Measurements from ENCODE around the gene IGF2BP2. TPM values are rescaled to one million over a fixed set of nuclear protein-coding genes. Genes with fewer than 3 reads are reported as not detected.
A peak's percentile ranks its signal among the peaks of the same experiment; 100 is the strongest.

IGF2BP2 gene
- total RNA-seq, 1 experiment from 2014 or later, result 135 TPM

GRCh38 chr3:185659942-185660921 lies 164.6 kb downstream of the IGF2BP2 start:
- ChIA-PET POLR2A (interaction anchor here (1.1 to 1.7 kb wide), 2 partner anchors 28 to 275 kb away, joined by 4 read pairs; no protein-coding TSS in a partner anchor), CTCF (interaction anchor here (0.5 to 2.9 kb wide), 43 partner anchors 8 to 957 kb away, joined by 3 to 24 read pairs (median 5); partner anchors contain the start of gene SENP2), RAD21 (ENCODE audit: low non-redundant PET in 1 of 2, low total read pairs in 2 of 2, uncharacterized antibody in 2 of 2, unreplicated experiment in 2 of 2) (interaction anchor here (0.5 to 1.4 kb wide), 6 partner anchors 21 to 283 kb away, joined by 3 to 5 read pairs (median 4); no protein-coding TSS in a partner anchor)
- H3K4me1 ChIP-seq (ENCODE audit: control insufficient read depth in 1 of 2, insufficient read depth in 2 of 2, low read length in 2 of 2), result peaks cover 2 to 24% of the 10 kb centered on the region in 2 experiments; a peak in 3 of 4 replicates
- peak; percentile 85 for ATAC-seq
- no peak overlapping the region for H2AFZ ChIP-seq (ENCODE audit: low read depth, low read length, poor library complexity, severe bottlenecking)
- H3K79me2 ChIP-seq (ENCODE audit: insufficient read depth, low read length), result peaks cover 10% of the 10 kb centered on the region; the same call in 1 of the 2 replicates
- peaks cover 22 to 35% of the 10 kb centered on the region in 2 experiments; a peak in 3 of 4 replicates for H3K36me3 ChIP-seq (ENCODE audit: control insufficient read depth in 1 of 2, insufficient read depth in 2 of 2, low read length in 2 of 2)
- no peak overlapping the region for H3K27ac ChIP-seq (ENCODE audit: low read depth, low read length)
- no peaks in the 10 kb centered on the region for H3K9me3 ChIP-seq (ENCODE audit: control insufficient read depth in 1 of 2, insufficient read depth in 1 of 2, low read depth in 1 of 2, low read length in 2 of 2)
- H3K27me3 ChIP-seq (ENCODE audit: insufficient read depth, low read length), result no peaks in the 10 kb centered on the region
- no peaks in the 10 kb centered on the region for H3K9me2 ChIP-seq (ENCODE audit: insufficient read depth)
- TF ChIP-seq POLR2AphosphoS5 (IDR thresholded peaks at IDR 0.05; ENCODE audit: low read depth, low read length) (0 out of 2 replicates have a peak, but pooled peaks have one; percentile 11), MAX (IDR thresholded peaks at IDR 0.05) (no peak), RAD21 (IDR thresholded peaks at IDR 0.05; ENCODE audit: low read depth) (peak; percentile 93), CTCF (IDR thresholded peaks at IDR 0.05 in 2 of 3, conservative IDR thresholded peaks at IDR 0.05 in 1 of 3; ENCODE audit: borderline replicate concordance in 1 of 3, insufficient read depth in 1 of 3, low read depth in 2 of 3, low read length in 2 of 3) (peak; percentile 81 to 100 (median 98)), POLR2A (IDR thresholded peaks at IDR 0.05; ENCODE audit: borderline replicate concordance, extremely low read depth, insufficient read depth, insufficient read length) (no peak)
- intact Hi-C loops (cut with micrococcal nuclease), result loop anchor here (1.0 to 5.0 kb wide), 3 partner anchors 247 to 617 kb away; no protein-coding TSS in a partner anchor
- no peak overlapping the region for H3K9ac ChIP-seq (ENCODE audit: low read length)
- BruUV-seq (replicated peaks), result no TSS peak
- H4K20me1 ChIP-seq (ENCODE audit: insufficient read depth), result no peaks in the 10 kb centered on the region
- no peak overlapping the region for H3K4me2 ChIP-seq (ENCODE audit: low read length)
- peak; percentile 60 for DNase-seq (ENCODE audit: low read depth, low spot score)
- no peak overlapping the region for H3K4me3 ChIP-seq (replicated peaks in 1 of 2; ENCODE audit: low read depth in 1 of 2, low read length in 2 of 2)

All from HCT116 (cell line).